ENCODE measurements around the gene SIGLEC14.

DNA sequence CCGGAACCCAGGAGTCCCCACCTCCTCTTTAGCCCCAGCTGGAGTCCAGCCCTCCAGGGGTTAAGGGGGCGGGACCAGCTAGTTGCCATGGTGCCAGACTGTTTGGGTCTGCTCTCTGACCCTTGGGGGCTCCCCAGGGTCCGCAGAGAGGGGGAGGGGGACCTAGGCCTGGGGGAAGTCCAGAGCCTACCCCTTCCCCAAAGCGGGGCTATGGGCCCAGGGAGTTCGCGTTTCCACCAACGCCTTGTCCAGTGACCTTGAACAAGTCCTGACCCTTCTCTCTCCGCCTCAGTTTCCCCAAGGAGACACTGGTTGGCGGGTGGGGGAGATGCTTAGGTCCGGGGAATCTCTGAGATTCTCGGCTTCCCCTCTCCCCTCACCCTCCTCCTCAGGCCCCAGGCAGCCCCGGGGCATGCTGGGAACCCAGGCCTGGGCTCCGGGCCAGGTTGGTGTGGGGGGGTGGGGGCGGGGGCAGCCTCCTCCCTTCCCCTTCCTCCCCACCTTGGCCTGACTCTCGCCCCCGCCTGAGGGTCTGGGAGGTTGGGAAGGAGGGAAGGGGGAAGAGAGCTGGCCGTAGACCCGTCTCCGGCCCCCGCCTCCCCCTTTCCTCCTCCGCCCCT, 43.9 kb upstream of the SIGLEC14 start:
- TF ChIP-seq, protein P1, sequence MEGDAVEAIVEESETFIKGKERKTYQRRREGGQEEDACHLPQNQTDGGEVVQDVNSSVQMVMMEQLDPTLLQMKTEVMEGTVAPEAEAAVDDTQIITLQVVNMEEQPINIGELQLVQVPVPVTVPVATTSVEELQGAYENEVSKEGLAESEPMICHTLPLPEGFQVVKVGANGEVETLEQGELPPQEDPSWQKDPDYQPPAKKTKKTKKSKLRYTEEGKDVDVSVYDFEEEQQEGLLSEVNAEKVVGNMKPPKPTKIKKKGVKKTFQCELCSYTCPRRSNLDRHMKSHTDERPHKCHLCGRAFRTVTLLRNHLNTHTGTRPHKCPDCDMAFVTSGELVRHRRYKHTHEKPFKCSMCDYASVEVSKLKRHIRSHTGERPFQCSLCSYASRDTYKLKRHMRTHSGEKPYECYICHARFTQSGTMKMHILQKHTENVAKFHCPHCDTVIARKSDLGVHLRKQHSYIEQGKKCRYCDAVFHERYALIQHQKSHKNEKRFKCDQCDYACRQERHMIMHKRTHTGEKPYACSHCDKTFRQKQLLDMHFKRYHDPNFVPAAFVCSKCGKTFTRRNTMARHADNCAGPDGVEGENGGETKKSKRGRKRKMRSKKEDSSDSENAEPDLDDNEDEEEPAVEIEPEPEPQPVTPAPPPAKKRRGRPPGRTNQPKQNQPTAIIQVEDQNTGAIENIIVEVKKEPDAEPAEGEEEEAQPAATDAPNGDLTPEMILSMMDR (IDR thresholded peaks at IDR 0.05; ENCODE audit: insufficient read depth, low read depth, low read length), result no peak
- TF ChIP-seq EZH2 (IDR thresholded peaks at IDR 0.05; ENCODE audit: insufficient read depth, low read length), result no peak

Measured in astrocyte (in vitro differentiated cells and primary cell).